GM13976 (cell line): ENCODE results near the gene LPO.
A peak's percentile ranks its signal among the peaks of the same experiment; 100 is the strongest.

ENCODE experiments used
- DNase-seq: peaks from one replicate; pipeline ENCODE4 v3.0.0; 2012; ENCODE audit warnings: low spot score
- CTCF ChIP-seq: IDR thresholded peaks from 2 replicates; pipeline ENCODE4 v1.5.1; 2012; ENCODE audit warnings: borderline replicate concordance, mild to moderate bottlenecking; ENCODE audit not compliant: insufficient read depth; ENCODE audit errors: extremely low read depth, missing control alignments, control extremely low read depth
- in situ Hi-C: fragments of 300-500 bp; cut with MboI; formaldehyde crosslinking; loops from one replicate; pipeline ENCODE4 v1.12.0; 2022; ENCODE audit warnings: low sequenced_read_pairs, mixed read lengths, inconsistent platforms; ENCODE audit not compliant: unreplicated experiment

LPO gene

GRCh38 chr17:58196610-58197009, 41.8 kb upstream of the LPO start:
- no peak for DNase-seq
- TF ChIP-seq CTCF: no peak
- in situ Hi-C loops: no loop called here

- DNase-seq: peak; percentile 78
- TF ChIP-seq CTCF: peak; percentile 55
- in situ Hi-C loops: no loop called here
Measured at GRCh38 chr17:58200024-58200633, 38.3 kb upstream of the LPO start.

GRCh38 chr17:58202859-58203258, 35.5 kb upstream of the LPO start:
- in situ Hi-C loops: no loop called here
- DNase-seq: peak; percentile 10
- no peak for TF ChIP-seq CTCF

- in situ Hi-C loops: no loop called here
- peak; percentile 12 for DNase-seq
Measured at GRCh38 chr17:58204796-58205195, 33.6 kb upstream of the LPO start.

GRCh38 chr17:58205936-58206335, 32.4 kb upstream of the LPO start:
- no peak for TF ChIP-seq CTCF
- in situ Hi-C loops: no loop called here
- peak; percentile 8 for DNase-seq

More at GRCh38 chr17:58204796-58205195, 33.6 kb upstream of the LPO start:
- TF ChIP-seq CTCF: no peak

- no peak for TF ChIP-seq CTCF
- in situ Hi-C loops: no loop called here
- DNase-seq: no peak
Measured at GRCh38 chr17:58207451-58207850, 30.9 kb upstream of the LPO start.
